DOHH2 (cell line): ENCODE measurements around the gene A4GALT.

Source experiments
- EZH2phosphoT487 ChIP-seq: fragments of 200-600 bp; sonication (generic); IDR thresholded peaks from 2 replicates; pipeline ENCODE4 v1.6.1; 2017; ENCODE audit warnings: borderline replicate concordance, mild to moderate bottlenecking, antibody characterized with exemption, low read length, moderate library complexity, mixed read lengths
- TF ChIP-seq, protein P1 (sequence below): fragments of 200-600 bp; sonication (generic); IDR thresholded peaks from one replicate; pipeline ENCODE4 v1.5.1; 2014; ENCODE audit warnings: antibody characterized with exemption, mild to moderate bottlenecking, low read depth, low read length; ENCODE audit not compliant: poor library complexity, severe bottlenecking

GRCh38 chr22:42644422-42645340, 76.0 kb downstream of the A4GALT start:
- TF ChIP-seq, protein P1, sequence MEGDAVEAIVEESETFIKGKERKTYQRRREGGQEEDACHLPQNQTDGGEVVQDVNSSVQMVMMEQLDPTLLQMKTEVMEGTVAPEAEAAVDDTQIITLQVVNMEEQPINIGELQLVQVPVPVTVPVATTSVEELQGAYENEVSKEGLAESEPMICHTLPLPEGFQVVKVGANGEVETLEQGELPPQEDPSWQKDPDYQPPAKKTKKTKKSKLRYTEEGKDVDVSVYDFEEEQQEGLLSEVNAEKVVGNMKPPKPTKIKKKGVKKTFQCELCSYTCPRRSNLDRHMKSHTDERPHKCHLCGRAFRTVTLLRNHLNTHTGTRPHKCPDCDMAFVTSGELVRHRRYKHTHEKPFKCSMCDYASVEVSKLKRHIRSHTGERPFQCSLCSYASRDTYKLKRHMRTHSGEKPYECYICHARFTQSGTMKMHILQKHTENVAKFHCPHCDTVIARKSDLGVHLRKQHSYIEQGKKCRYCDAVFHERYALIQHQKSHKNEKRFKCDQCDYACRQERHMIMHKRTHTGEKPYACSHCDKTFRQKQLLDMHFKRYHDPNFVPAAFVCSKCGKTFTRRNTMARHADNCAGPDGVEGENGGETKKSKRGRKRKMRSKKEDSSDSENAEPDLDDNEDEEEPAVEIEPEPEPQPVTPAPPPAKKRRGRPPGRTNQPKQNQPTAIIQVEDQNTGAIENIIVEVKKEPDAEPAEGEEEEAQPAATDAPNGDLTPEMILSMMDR, result no peak
- TF ChIP-seq EZH2phosphoT487, result no peak
